BLaER1 treated with 17β-estradiol and CSF1 and Interleukin-3, amounts not matched to agents 10 nM and 100 nM (cell line): ENCODE data around the gene TAF11L14.
"Not testable (repeated sequence)": the region's sequence is repeated elsewhere in the genome, so short reads cannot be mapped to it uniquely, and the experiment has no call there.

Source experiments
- H3K27ac ChIP-seq, 11 experiments: shearing (Covaris generic); formaldehyde crosslinking; 2 replicates each; pipeline ENCODE4 v1.8.1; 2022
- H3K27me3 ChIP-seq, 11 experiments: shearing (Covaris generic); formaldehyde crosslinking; 2 replicates each; pipeline ENCODE4 v1.8.1; 2022
- H3K36me3 ChIP-seq, 11 experiments: shearing (Covaris generic); formaldehyde crosslinking; 2 replicates each; pipeline ENCODE4 v1.8.1; 2022
- H3K4me1 ChIP-seq, 10 experiments: shearing (Covaris generic); formaldehyde crosslinking; 2 replicates each; pipeline ENCODE4 v1.8.1; 2022
- H3K4me2 ChIP-seq, 11 experiments: shearing (Covaris generic); formaldehyde crosslinking; 2 replicates each; pipeline ENCODE4 v1.8.1; 2022
- H3K4me3 ChIP-seq, 10 experiments: shearing (Covaris generic); formaldehyde crosslinking; 2 replicates each; pipeline ENCODE4 v1.8.1; 2022
- H3K9ac ChIP-seq, 11 experiments: shearing (Covaris generic); formaldehyde crosslinking; 2 replicates each; pipeline ENCODE4 v1.8.1; 2022
- H3K9me3 ChIP-seq, 11 experiments: shearing (Covaris generic); formaldehyde crosslinking; replicated peaks in 1 of 11; 2 replicates each; pipeline ENCODE4 v1.8.1; 2022
- H4K20me1 ChIP-seq, 11 experiments: shearing (Covaris generic); formaldehyde crosslinking; 2 replicates each; pipeline ENCODE4 v1.8.1; 2022
- Cebpa-rat ChIP-seq, 11 experiments: shearing (Covaris generic); IDR thresholded peaks; 2 replicates each; pipeline ENCODE4 v1.8.1; 2022

Gene TAF11L14

GRCh38 chr5:17634160-17634559 is at the start of gene TAF11L14:
TAF11L14 (plus strand) TSS chr5:17634460.
- Histone ChIP-seq H3K27ac (no peak within 1 kb of the TSS), H4K20me1 (no peaks in the 10 kb centered on the region), H3K9ac (no peak within 1 kb of the TSS), H3K27me3 (no peaks in the 10 kb centered on the region), H3K4me1 (no peaks in the 10 kb centered on the region), H3K4me2 (no peak within 1 kb of the TSS), H3K9me3 (no peaks in the 10 kb centered on the region), H3K36me3 (no peaks in the 10 kb centered on the region), H3K4me3 (no peak within 1 kb of the TSS)
- no peak for TF ChIP-seq Cebpa-rat (IDR thresholded peaks at IDR 0.05)

DNA sequence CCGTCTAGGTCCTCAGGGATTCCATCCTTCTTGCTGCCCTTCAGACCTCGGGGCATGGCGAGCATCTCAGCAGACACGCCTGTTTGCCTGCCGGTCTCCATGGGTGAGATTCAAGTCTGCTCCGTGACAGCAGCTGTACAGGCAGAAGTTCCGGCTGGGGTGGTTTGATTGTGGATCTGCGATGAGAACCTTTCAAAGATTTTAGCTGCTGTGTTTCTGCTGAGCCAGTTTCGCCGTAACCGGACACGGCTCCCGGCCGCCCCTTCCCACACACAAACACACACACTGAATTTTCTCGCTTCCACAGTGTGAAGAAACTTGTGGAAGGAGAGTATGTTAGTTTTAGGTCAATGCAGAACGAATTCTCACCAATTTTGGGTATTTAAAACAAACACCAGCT is 48.6 kb upstream of the TAF11L14 start, which contains the start of gene TAF11L7:
TAF11L7 (minus strand) TSS at position 101 of the 400 bp plus-strand sequence.
- not testable (repeated sequence) for H3K27ac ChIP-seq, H3K36me3 ChIP-seq, H3K4me1 ChIP-seq, H3K9me3 ChIP-seq, H3K4me2 ChIP-seq, H3K9ac ChIP-seq, H3K4me3 ChIP-seq, H3K27me3 ChIP-seq, H4K20me1 ChIP-seq

- H3K27ac ChIP-seq, H3K9ac ChIP-seq, H3K4me1 ChIP-seq, H3K9me3 ChIP-seq, H3K27me3 ChIP-seq, H4K20me1 ChIP-seq, H3K36me3 ChIP-seq, H3K4me3 ChIP-seq, H3K4me2 ChIP-seq: not testable (repeated sequence)
Measured at GRCh38 chr5:17590860-17591259, 43.4 kb upstream of the TAF11L14 start, which contains the start of gene TAF11L8. TAF11L8 (minus strand) TSS chr5:17590960.

DNA sequence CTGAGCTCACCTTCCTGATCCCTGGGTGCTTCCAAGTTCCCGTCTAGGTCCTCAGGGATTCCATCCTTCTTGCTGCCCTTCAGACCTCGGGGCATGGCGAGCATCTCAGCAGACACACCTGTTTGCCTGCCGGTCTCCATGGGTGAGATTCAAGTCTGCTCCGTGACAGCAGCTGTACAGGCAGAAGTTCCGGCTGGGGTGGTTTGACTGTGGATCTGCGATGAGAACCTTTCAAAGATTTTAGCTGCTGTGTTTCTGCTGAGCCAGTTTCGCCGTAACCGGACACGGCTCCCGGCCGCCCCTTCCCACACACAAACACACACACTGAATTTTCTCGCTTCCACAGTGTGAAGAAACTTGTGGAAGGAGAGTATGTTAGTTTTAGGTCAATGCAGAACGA is 40.0 kb upstream of the TAF11L14 start, which contains the start of gene TAF11L9:
TAF11L9 (minus strand) TSS at position 140 of the 400 bp plus-strand sequence.
- not testable (repeated sequence) for H3K4me1 ChIP-seq, H3K4me3 ChIP-seq, H3K9me3 ChIP-seq, H3K36me3 ChIP-seq, H3K4me2 ChIP-seq, H3K27ac ChIP-seq, H4K20me1 ChIP-seq, H3K27me3 ChIP-seq, H3K9ac ChIP-seq

DNA sequence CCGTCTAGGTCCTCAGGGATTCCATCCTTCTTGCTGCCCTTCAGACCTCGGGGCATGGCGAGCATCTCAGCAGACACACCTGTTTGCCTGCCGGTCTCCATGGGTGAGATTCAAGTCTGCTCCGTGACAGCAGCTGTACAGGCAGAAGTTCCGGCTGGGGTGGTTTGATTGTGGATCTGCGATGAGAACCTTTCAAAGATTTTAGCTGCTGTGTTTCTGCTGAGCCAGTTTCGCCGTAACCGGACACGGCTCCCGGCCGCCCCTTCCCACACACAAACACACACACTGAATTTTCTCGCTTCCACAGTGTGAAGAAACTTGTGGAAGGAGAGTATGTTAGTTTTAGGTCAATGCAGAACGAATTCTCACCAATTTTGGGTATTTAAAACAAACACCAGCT is 36.5 kb upstream of the TAF11L14 start, which contains the start of gene TAF11L10:
TAF11L10 (minus strand) TSS at position 101 of the 400 bp plus-strand sequence.
- not testable (repeated sequence) for H3K4me1 ChIP-seq, H3K27ac ChIP-seq, H3K27me3 ChIP-seq, H3K9me3 ChIP-seq, H3K9ac ChIP-seq, H3K4me2 ChIP-seq, H3K4me3 ChIP-seq, H3K36me3 ChIP-seq, H4K20me1 ChIP-seq

DNA sequence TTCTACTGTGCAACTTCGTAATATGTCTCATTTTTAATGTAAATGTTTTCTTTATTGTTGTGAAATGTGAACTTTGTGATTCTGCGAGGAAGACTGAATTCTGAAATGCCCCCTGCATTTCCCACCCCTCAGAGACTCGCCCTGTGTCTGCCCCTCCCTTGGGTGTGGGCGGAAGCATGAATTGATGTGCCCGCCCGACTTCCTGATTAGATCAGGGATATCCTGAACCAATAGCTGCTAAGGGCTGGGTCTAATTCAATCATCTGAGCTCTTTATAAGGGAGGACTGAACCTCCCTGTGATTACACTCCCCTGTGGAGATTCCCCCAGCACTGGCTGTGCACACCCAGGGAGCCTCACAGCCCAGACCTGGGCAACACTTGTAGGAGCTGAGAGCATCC is 30.4 kb upstream of the TAF11L14 start, which contains the start of gene TAF11L11:
TAF11L11 (plus strand) TSS at position 304 of the 400 bp plus-strand sequence.
- H3K4me1 ChIP-seq, H3K4me3 ChIP-seq, H3K36me3 ChIP-seq, H4K20me1 ChIP-seq, H3K9ac ChIP-seq, H3K27ac ChIP-seq, H3K9me3 ChIP-seq, H3K4me2 ChIP-seq, H3K27me3 ChIP-seq: not testable (repeated sequence)

DNA sequence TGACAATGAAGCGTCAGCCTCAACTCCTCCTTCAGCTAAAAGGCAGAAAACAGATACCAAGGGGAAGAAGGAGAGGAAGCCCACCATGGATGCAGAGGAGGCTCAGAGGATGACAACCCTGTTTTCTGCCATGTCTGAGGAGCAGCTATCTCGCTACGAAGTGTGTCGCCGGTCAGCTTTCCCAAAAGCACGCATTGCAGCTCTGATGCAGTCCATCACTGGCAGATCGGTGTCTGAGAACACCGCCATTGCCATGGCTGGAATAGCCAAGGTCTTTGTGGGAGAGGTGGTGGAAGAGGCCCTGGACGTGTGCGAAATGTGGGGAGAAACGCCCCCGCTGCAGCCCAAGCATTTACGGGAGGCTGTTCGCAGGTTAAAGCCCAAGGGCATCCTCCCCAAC is 29.3 kb upstream of the TAF11L14 start:
- Histone ChIP-seq H3K4me2 (no peak overlapping the region), H3K27ac (no peak overlapping the region), H3K27me3 (no peaks in the 10 kb centered on the region), H3K9me3 (peaks cover 0 to 5% (median 0%) of the 10 kb centered on the region in 11 experiments; a peak in 1 of 22 replicates), H4K20me1 (no peaks in the 10 kb centered on the region), H3K4me1 (no peaks in the 10 kb centered on the region), H3K9ac (no peak overlapping the region), H3K36me3 (no peaks in the 10 kb centered on the region), H3K4me3 (no peak overlapping the region)
- TF ChIP-seq Cebpa-rat (IDR thresholded peaks at IDR 0.05): no peak

- not testable (repeated sequence) for H4K20me1 ChIP-seq, H3K9ac ChIP-seq, H3K27me3 ChIP-seq, H3K4me3 ChIP-seq, H3K27ac ChIP-seq, H3K4me2 ChIP-seq, H3K9me3 ChIP-seq, H3K4me1 ChIP-seq, H3K36me3 ChIP-seq
Measured at GRCh38 chr5:17607461-17607860, 26.8 kb upstream of the TAF11L14 start.

- not testable (repeated sequence) for H3K4me1 ChIP-seq, H4K20me1 ChIP-seq, H3K27ac ChIP-seq, H3K4me2 ChIP-seq, H3K9ac ChIP-seq, H3K27me3 ChIP-seq, H3K4me3 ChIP-seq, H3K9me3 ChIP-seq, H3K36me3 ChIP-seq
Measured at GRCh38 chr5:17610092-17610491, 24.2 kb upstream of the TAF11L14 start, which contains the start of gene TAF11L12. TAF11L12 (plus strand) TSS chr5:17610392.

DNA sequence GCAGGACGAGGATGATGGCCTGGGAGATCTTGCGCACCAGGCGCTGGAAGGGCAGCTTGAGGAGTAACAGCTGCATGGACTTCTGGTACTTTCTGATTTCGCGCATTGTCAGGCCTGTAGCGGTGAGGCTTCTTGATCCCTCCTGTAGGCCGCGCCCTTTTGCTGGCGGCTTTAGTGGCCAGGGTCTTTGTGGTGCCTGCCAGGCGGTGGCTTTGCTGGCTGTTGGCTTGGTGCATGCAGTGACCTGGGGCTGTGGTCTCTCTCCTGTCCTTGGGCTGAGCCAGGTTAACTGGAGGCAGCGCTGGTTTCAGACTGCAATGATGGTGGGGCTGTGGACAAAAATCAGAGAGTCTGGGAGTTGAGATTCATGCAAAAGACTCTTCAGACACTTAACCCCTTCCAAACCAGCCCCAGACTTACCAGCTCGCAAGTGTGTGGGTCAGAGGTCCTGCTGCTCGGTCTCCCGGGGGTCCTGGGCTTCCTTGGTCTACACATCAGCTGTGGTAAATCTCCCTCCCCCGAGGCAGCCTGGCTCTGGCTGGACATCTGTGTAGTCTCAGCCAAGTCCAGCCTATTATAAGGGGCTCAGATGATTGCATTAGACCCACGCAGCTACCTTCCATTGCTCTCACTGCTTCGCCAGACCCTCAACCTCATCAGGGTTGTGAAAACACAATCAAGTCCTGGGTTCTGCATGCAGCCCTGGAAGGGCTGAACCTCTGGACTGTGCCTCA is 19.2 kb upstream of the TAF11L14 start:
- Histone ChIP-seq H3K27ac (no peak overlapping the region), H3K9me3 (peaks cover 0 to 6% (median 0%) of the 10 kb centered on the region in 11 experiments; a peak in 2 of 22 replicates), H3K4me1 (peaks cover 0 to 8% (median 3%) of the 10 kb centered on the region in 10 experiments; a peak in 9 of 20 replicates), H4K20me1 (no peaks in the 10 kb centered on the region), H3K4me2 (no peak overlapping the region), H3K36me3 (no peaks in the 10 kb centered on the region), H3K27me3 (peaks cover 0 to 4% (median 0%) of the 10 kb centered on the region in 11 experiments; a peak in 1 of 22 replicates), H3K4me3 (no peak overlapping the region), H3K9ac (no peak overlapping the region)
- no peak for TF ChIP-seq Cebpa-rat (IDR thresholded peaks at IDR 0.05)
